ENCODE data around the gene WWC1. TPM values are rescaled to one million over a fixed set of nuclear protein-coding genes. Genes with fewer than 3 reads are reported as not detected.

The WWC1 gene
- total and polyA plus RNA-seq, 12 donors, result 0.79 to 7.8 (median 1.2) TPM

- WGBS, 2 donors, result 88 to 90% methylated on average over 4 of the region's 4 CpGs
- no peak for TF ChIP-seq CTCF (IDR thresholded peaks at IDR 0.05)
- no peaks in the 10 kb centered on the region for H3K9me3 ChIP-seq
- H3K4me1 ChIP-seq, result no peaks in the 10 kb centered on the region
- no peak overlapping the region for H3K27ac ChIP-seq
- ATAC-seq, result no peak
- no peak for DNase-seq
- no peak overlapping the region for H3K4me3 ChIP-seq
- H3K27me3 ChIP-seq, result peaks cover 0 to 4% (median 0%) of the 10 kb centered on the region in 7 donors
- H3K36me3 ChIP-seq, result no peaks in the 10 kb centered on the region
- intact Hi-C loops (cut with DNase I), result no loop called here
Measured at GRCh38 chr5:168374532-168374931, 83.1 kb downstream of the WWC1 start.

GRCh38 chr5:168375214-168375613 is 83.8 kb downstream of the WWC1 start:
- no peak for TF ChIP-seq CTCF (IDR thresholded peaks at IDR 0.05)
- no peaks in the 10 kb centered on the region for H3K9me3 ChIP-seq
- no peaks in the 10 kb centered on the region for H3K4me1 ChIP-seq
- DNase-seq (no peak), ATAC-seq (no peak)
- no peaks in the 10 kb centered on the region for H3K36me3 ChIP-seq
- intact Hi-C loops (cut with DNase I), result no loop called here
- no peak overlapping the region for H3K4me3 ChIP-seq
- peaks cover 0 to 2% (median 0%) of the 10 kb centered on the region in 7 donors for H3K27me3 ChIP-seq
- 71 to 87% methylated on average over 7 of the region's 7 CpGs for WGBS, 2 donors
- no peak overlapping the region for H3K27ac ChIP-seq

GRCh38 chr5:168377525-168377924 is 86.1 kb downstream of the WWC1 start:
- no peak for DNase-seq
- Histone ChIP-seq H3K4me1 (no peaks in the 10 kb centered on the region), H3K4me3 (no peak overlapping the region), H3K27ac (no peak overlapping the region), H3K9me3 (no peaks in the 10 kb centered on the region), H3K27me3 (no peaks in the 10 kb centered on the region), H3K36me3 (no peaks in the 10 kb centered on the region)
- intact Hi-C loops (cut with DNase I), result no loop called here
- 87 to 90% methylated on average over 2 of the region's 2 CpGs for WGBS, 2 donors
- TF ChIP-seq CTCF (IDR thresholded peaks at IDR 0.05), result no peak
- ATAC-seq, result no peak

- ATAC-seq, result no peak
- no peaks in the 10 kb centered on the region for H3K27me3 ChIP-seq
- H3K9me3 ChIP-seq, result no peaks in the 10 kb centered on the region
- H3K27ac ChIP-seq, result no peak overlapping the region
- no peaks in the 10 kb centered on the region for H3K36me3 ChIP-seq
- no peaks in the 10 kb centered on the region for H3K4me1 ChIP-seq
- no peak for TF ChIP-seq CTCF (IDR thresholded peaks at IDR 0.05)
- no peak overlapping the region for H3K4me3 ChIP-seq
- intact Hi-C loops (cut with DNase I), result no loop called here
- no peak for DNase-seq
- 86 to 87% methylated on average over 4 of the region's 4 CpGs for WGBS, 2 donors
Measured at GRCh38 chr5:168378741-168379140, 87.3 kb downstream of the WWC1 start.

Data from heart right ventricle (tissue), 16 donors.